Activated CD4-positive, alpha-beta T cell treated with anti-CD3 and anti-CD28 coated beads for 48 hours (primary cell): ENCODE results near the gene PDAP1.
"Not testable (repeated sequence)": the region's sequence is repeated elsewhere in the genome, so short reads cannot be mapped to it uniquely, and the experiment has no call there.

Experiments
- DNase-seq: peaks from one replicate; pipeline ENCODE4 v3.0.0-alpha.2; 2020

PDAP1 gene

GRCh38 chr7:99375070-99375807 is 33.2 kb downstream of the PDAP1 start:
- DNase-seq: peak; percentile 77

- peak; percentile 90 for DNase-seq
Measured at GRCh38 chr7:99374111-99375064, 34.0 kb downstream of the PDAP1 start, which contains the start of gene ARPC1B. ARPC1B (plus strand) TSS chr7:99374730; CDS start chr7:99385715, 10,985 bp downstream.

- DNase-seq: no peak
Measured at GRCh38 chr7:99373091-99374066, 35.0 kb downstream of the PDAP1 start.

- DNase-seq: no peak
Measured at GRCh38 chr7:99372275-99373090, 35.9 kb downstream of the PDAP1 start.

- no peak for DNase-seq
Measured at GRCh38 chr7:99371376-99371920, 36.9 kb downstream of the PDAP1 start.

- DNase-seq: no peak
Measured at GRCh38 chr7:99369767-99370391, 38.5 kb downstream of the PDAP1 start.

- no peak for DNase-seq
Measured at GRCh38 chr7:99368750-99369389, 39.5 kb downstream of the PDAP1 start.

GRCh38 chr7:99366646-99367045 is 41.8 kb downstream of the PDAP1 start:
- no peak for DNase-seq

GRCh38 chr7:99365318-99366141 is 42.9 kb downstream of the PDAP1 start:
- peak; percentile 63 for DNase-seq

GRCh38 chr7:99363286-99363685 is 45.1 kb downstream of the PDAP1 start:
- no peak for DNase-seq

GRCh38 chr7:99362801-99363200 is 45.6 kb downstream of the PDAP1 start:
- DNase-seq: no peak

GRCh38 chr7:99359465-99360154 is 48.8 kb downstream of the PDAP1 start:
- DNase-seq: no peak

- DNase-seq: not testable (repeated sequence)
Measured at GRCh38 chr7:99358521-99358920, 49.9 kb downstream of the PDAP1 start.

- DNase-seq: no peak
Measured at GRCh38 chr7:99357701-99358490, 50.5 kb downstream of the PDAP1 start.

GRCh38 chr7:99355098-99355497 is 53.3 kb downstream of the PDAP1 start:
- DNase-seq: no peak

GRCh38 chr7:99352247-99352646 is 56.1 kb downstream of the PDAP1 start:
- no peak for DNase-seq

- DNase-seq: not testable (repeated sequence)
Measured at GRCh38 chr7:99350641-99351040, 57.8 kb downstream of the PDAP1 start.
